GM13977 (cell line): ENCODE measurements around the gene NCOA1.

Experiments used
- DNase-seq: peaks from one replicate; pipeline ENCODE4 v3.0.0; 2012; ENCODE audit warnings: low spot score
- in situ Hi-C: fragments of 300-500 bp; cut with MboI; formaldehyde crosslinking; loops from one replicate; pipeline ENCODE4 v1.12.0; 2022; ENCODE audit warnings: low sequenced_read_pairs, low pct_unique_long_range_greater_than_20kb, mixed read lengths, inconsistent platforms; ENCODE audit not compliant: unreplicated experiment
- TF ChIP-seq, protein P1 (sequence below): IDR thresholded peaks from 2 replicates; pipeline ENCODE4 v1.5.1; 2012; ENCODE audit warnings: mild to moderate bottlenecking, control low read depth; ENCODE audit not compliant: insufficient read depth; ENCODE audit errors: extremely low read depth, missing control alignments

NCOA1 gene

DNA sequence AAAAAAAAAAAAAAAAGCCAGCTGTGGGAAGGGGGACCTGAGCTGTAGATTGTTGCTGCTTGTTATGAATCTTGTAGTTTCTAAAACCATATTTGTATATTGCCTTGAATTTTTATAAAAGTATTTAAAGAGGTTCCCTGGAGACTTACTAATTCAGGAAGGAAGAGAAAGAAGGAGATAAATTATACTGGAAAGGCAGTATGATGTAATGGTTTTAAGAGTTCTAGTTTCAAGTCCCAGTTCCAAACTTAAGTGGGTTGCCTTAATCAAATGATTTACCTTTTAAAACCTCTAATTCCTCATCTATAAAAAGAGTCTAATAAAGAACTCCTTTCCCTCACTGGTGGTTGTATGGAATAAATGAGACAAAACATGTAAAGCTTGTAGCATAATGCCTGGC lies 240.0 kb downstream of the NCOA1 start:
- no peak for DNase-seq
- in situ Hi-C loops: no loop called here
- TF ChIP-seq, protein P1, sequence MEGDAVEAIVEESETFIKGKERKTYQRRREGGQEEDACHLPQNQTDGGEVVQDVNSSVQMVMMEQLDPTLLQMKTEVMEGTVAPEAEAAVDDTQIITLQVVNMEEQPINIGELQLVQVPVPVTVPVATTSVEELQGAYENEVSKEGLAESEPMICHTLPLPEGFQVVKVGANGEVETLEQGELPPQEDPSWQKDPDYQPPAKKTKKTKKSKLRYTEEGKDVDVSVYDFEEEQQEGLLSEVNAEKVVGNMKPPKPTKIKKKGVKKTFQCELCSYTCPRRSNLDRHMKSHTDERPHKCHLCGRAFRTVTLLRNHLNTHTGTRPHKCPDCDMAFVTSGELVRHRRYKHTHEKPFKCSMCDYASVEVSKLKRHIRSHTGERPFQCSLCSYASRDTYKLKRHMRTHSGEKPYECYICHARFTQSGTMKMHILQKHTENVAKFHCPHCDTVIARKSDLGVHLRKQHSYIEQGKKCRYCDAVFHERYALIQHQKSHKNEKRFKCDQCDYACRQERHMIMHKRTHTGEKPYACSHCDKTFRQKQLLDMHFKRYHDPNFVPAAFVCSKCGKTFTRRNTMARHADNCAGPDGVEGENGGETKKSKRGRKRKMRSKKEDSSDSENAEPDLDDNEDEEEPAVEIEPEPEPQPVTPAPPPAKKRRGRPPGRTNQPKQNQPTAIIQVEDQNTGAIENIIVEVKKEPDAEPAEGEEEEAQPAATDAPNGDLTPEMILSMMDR: no peak

DNA sequence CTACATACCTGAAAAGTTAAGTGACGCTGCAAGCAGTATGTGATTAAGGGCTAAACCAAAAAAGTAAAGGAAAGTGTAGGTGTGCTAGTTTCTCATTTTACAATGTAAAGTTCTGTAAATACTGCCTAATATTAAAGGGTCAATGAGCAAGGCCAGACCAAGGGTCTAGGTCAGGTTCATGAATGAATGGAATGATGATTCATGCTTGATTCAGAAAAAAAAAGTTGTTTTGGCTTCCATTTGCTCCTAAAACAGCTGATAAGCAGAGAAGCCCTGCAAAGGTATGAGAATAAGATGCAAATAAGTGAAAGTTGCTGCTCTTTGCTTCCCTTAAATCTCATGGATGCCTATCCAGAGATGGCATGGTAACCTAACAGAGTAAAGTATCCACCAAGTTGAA lies 240.9 kb downstream of the NCOA1 start:
- in situ Hi-C loops: no loop called here
- TF ChIP-seq, protein P1: no peak
- DNase-seq: no peak

DNA sequence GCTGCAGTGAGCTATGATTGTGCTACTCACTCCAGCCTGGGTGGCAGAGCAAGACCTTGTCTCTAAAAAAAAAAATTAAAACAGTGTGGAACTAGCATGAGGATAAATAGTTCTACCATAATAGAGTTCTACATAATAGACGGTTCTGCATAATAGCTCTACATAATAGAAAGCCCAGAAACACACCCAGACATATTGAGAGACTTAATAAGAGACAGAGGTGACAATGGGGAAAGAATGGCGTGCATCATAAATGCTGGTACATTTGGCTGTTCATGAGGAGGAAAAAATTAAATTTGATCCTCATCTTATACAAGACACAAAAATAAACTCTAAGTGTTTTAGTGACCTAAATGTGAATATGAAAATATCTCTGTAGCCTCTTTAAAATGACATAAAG lies 243.7 kb downstream of the NCOA1 start:
- in situ Hi-C loops: no loop called here
- DNase-seq: no peak
- TF ChIP-seq, protein P1: no peak

DNA sequence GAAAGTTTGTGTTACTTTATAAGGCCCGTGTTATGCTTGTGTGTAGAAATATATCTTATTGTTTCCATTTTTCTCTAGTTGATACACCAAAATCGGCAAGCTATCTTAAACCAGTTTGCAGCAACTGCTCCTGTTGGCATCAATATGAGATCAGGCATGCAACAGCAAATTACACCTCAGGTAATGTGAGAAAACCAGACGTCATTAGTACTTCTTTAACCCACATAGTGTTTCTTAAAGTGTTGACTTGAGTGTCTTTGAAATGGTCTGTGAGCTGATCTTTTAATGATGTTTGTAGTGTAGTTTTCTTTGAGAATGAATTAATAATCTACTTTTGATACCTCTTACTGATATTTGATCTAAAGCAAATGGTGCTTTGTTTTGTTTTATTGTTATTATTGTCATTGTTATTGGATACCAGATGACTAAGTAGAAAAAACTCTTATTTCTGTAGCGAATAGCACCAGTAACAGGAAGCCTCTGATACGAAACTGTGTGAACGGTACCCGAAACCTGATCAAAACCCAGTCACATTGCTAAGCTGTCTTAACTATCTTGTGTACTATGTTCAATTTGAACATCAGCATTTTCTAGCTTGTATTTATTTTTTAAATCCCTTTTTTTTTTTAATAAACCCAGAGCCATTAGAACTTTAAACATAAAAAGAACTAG lies 248.4 kb downstream of the NCOA1 start:
- no peak for DNase-seq
- in situ Hi-C loops: no loop called here
- TF ChIP-seq, protein P1: no peak

DNA sequence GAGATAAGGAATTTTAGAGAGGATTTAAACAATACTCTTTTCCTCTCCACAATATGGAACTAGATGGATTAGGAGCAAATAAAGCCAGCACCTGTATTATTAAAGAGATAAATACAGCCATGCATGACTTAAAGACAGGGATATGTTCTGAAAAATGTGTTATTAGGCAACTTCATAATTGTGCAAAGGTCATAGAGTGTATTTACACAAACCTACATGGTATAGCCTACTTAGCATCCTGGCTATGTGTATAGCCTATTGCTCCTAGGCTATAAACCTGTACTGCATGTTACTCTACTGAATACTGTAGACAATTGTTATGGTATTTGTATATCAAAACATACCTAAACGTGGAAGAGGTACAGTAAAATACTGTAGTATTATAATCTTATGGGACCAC lies 249.1 kb downstream of the NCOA1 start:
- in situ Hi-C loops: no loop called here
- TF ChIP-seq, protein P1: no peak
- no peak for DNase-seq

DNA sequence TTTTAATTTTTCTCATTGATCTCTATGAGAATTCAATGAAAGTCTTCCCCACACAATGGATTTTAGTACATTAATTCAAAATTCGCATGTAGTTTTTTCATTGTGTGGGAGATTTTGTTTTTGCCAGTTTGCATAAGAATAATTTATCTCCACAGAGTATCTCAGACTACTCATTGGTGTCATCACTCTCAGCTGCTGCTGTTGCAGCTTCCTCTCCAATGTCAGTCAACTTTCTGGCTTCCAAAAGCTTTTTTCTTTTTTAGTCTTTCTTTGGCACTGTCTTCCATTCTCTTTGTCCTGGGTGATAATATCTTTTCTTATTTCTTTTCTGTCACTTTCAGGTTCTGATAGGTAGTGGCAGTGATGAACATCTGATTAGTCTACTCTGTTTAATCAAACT lies 251.7 kb downstream of the NCOA1 start:
- in situ Hi-C loops: no loop called here
- DNase-seq: no peak
- TF ChIP-seq, protein P1: no peak

DNA sequence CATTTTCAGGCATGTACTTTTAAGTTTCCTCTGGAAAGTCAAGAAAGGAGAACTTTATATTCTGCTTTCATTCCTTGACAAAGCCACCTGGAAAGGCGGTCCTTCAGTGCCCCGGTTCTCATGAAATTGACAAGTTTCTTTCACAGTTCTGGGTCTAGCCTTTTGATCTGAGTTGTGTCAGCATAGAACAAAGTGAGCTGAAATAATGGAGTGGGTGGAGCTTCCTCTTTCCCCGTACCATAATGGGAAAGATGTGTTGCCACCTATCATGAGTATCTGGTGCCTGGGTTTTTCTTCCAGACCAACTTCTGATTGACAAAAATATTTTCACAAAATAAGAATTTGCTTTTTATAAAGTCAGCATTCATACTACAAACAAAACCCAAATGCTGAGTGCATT lies 252.9 kb downstream of the NCOA1 start:
- no peak for DNase-seq
- TF ChIP-seq, protein P1: no peak
- in situ Hi-C loops: no loop called here
